Vagina (tissue), 2 donors: Measurements from ENCODE around the gene PMM2. TPM values are rescaled to one million over a fixed set of nuclear protein-coding genes. Genes with fewer than 3 reads are reported as not detected.

Experiments used
- DNase-seq, 2 donors: peaks; one replicate each; pipeline ENCODE4 v3.0.0-alpha.2; 2017; ENCODE audit errors: extremely low spot score in 2 of 2
- H3K27ac ChIP-seq: fragments of 200-600 bp; sonication (generic); one replicate; pipeline ENCODE4 v1.5.1; 2019
- H3K27me3 ChIP-seq: fragments of 200-600 bp; sonication (generic); one replicate; pipeline ENCODE4 v1.5.1; 2019
- H3K36me3 ChIP-seq, 2 donors: fragments of 200-600 bp; sonication (generic); one replicate each; pipeline ENCODE4 v1.5.1; 2017 to 2019
- H3K4me1 ChIP-seq: fragments of 200-600 bp; sonication (generic); one replicate; pipeline ENCODE4 v1.5.1; 2019
- H3K4me3 ChIP-seq, 2 donors: fragments of 200-600 bp; sonication (generic); 1 replicate in 1 of 2; 2 replicates in 1 of 2; pipeline ENCODE4 v1.5.1; 2016 to 2019
- H3K9me3 ChIP-seq: fragments of 200-600 bp; sonication (generic); one replicate; pipeline ENCODE4 v1.5.1; 2019
- CTCF ChIP-seq, 3 experiments: fragments of 450-650 bp in 2 of 3; fragments of 200-600 bp in 1 of 3; sonication (generic) in 1 of 3; IDR thresholded peaks; one replicate each; pipeline ENCODE4 v1.5.1; 2017 to 2019; ENCODE audit warnings: antibody characterized with exemption in 3 of 3, mild to moderate bottlenecking in 2 of 3, moderate library complexity in 2 of 3
- POLR2A ChIP-seq, 2 donors: fragments of 450-650 bp; IDR thresholded peaks; one replicate each; pipeline ENCODE4 v1.6.1; 2017; ENCODE audit warnings: antibody characterized with exemption in 2 of 2, mild to moderate bottlenecking in 2 of 2, moderate library complexity in 2 of 2
- POLR2AphosphoS5 ChIP-seq, 2 donors: sonication (generic); formaldehyde crosslinking; IDR thresholded peaks; one replicate each; pipeline ENCODE4 v1.9.0; 2017; ENCODE audit warnings: antibody characterized with exemption in 2 of 2, mild to moderate bottlenecking in 2 of 2, low read depth in 1 of 2; ENCODE audit not compliant: insufficient read depth in 1 of 2
- intact Hi-C: fragments of 100-400 bp; cut with DNase I; formaldehyde crosslinking; loops from one replicate; pipeline ENCODE4 v1.15.1; 2023
- total RNA-seq: library from RNA; depleted of rRNA; stranded (reverse); fragments of >200 nt; gene quantifications from one replicate; pipeline ENCODE4 v1.2.3, GENCODE V29; 2016

PMM2 gene
- total RNA-seq, 1 donor from 2014 or later, result 21.4 TPM

- Histone ChIP-seq H3K36me3 (peaks cover 4 to 82% of the 10 kb centered on the region in 2 donors), H3K9me3 (no peaks in the 10 kb centered on the region), H3K4me1 (no peaks in the 10 kb centered on the region), H3K4me3 (no peak overlapping the region), H3K27ac (no peak overlapping the region), H3K27me3 (no peaks in the 10 kb centered on the region)
- no peak for DNase-seq
- no peak for TF ChIP-seq POLR2AphosphoS5 (IDR thresholded peaks at IDR 0.05; ENCODE audit: insufficient read depth in 1 of 2, low read depth in 1 of 2)
- no peak for TF ChIP-seq POLR2A (IDR thresholded peaks at IDR 0.05)
- no peak for TF ChIP-seq CTCF (IDR thresholded peaks at IDR 0.05)
- intact Hi-C loops, result no loop called here
Measured at GRCh38 chr16:8894736-8895334, 97.2 kb downstream of the PMM2 start.

GRCh38 chr16:8898660-8899318 lies 101.2 kb downstream of the PMM2 start:
- Histone ChIP-seq H3K27ac (no peak overlapping the region), H3K36me3 (peaks cover 4 to 95% of the 10 kb centered on the region in 2 donors), H3K9me3 (no peaks in the 10 kb centered on the region), H3K4me3 (no peak overlapping the region), H3K4me1 (no peaks in the 10 kb centered on the region), H3K27me3 (no peaks in the 10 kb centered on the region)
- intact Hi-C loops, result no loop called here
- TF ChIP-seq POLR2AphosphoS5 (IDR thresholded peaks at IDR 0.05; ENCODE audit: insufficient read depth in 1 of 2, low read depth in 1 of 2) (no peak), CTCF (IDR thresholded peaks at IDR 0.05) (no peak), POLR2A (IDR thresholded peaks at IDR 0.05) (no peak)
- DNase-seq, result no peak

Other genes with a start within 250 kb of the PMM2 start
- not detected for gene TMEM114, start 207.3 kb upstream of the PMM2 start, total RNA-seq
- gene METTL22, start 176.1 kb upstream of the PMM2 start, total RNA-seq, result 40.0 TPM
- gene ABAT, start 123.2 kb upstream of the PMM2 start, total RNA-seq, result 3.9 TPM
- gene TMEM186, start 200 bp upstream of the PMM2 start, total RNA-seq, result 2.9 TPM
- gene CARHSP1, start 71.2 kb downstream of the PMM2 start, total RNA-seq, result 125 TPM
- gene LITAFD, start 84.5 kb downstream of the PMM2 start, total RNA-seq, result not detected
- 112 TPM for gene USP7, start 166.1 kb downstream of the PMM2 start, total RNA-seq